ENCODE measurements around the gene ZBED4.

- TF ChIP-seq POLR2A (IDR thresholded peaks at IDR 0.05; ENCODE audit: low read depth, low read length) (no peak), POLR2AphosphoS5 (IDR thresholded peaks at IDR 0.05; ENCODE audit: low read depth, low read length) (no peak)
Observed at GRCh38 chr22:49885881-49886280, 32.2 kb downstream of the ZBED4 start.
